SKM-1 treated with dmso at 0.1 percent for 144 hours (cell line): Measurements from ENCODE around the gene MALRD1.
"Not testable (repeated sequence)": the region's sequence is repeated elsewhere in the genome, so short reads cannot be mapped to it uniquely, and the experiment has no call there.

ENCODE experiments used
- DNase-seq: peaks from one replicate; lab custom pipeline; 2025; ENCODE audit not compliant: unreplicated experiment; lab: John Stamatoyannopoulos, UW

MALRD1 gene

GRCh38 chr10:19762026-19762425, 713.4 kb downstream of the MALRD1 start:
- no peak for DNase-seq

GRCh38 chr10:19764111-19764510, 715.5 kb downstream of the MALRD1 start:
- no peak for DNase-seq

DNA sequence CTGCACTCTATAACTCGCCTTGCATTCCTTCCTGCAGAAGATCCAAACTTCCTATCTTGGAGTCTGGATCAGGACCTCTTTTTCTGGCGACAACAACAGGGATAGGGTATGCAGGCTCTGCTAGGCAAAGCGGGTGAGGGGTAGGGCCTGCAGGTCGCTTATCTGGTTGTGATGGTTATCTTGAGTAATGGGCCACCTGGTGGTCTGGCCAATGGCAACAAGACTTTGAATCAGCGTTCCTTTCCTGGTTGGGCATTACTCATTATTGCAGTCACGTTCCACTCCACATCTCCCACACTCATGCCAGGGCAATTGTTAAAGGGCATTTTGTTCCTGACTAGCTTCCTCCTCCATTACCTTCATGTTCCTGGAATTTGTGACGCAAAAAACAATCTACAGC, 719.3 kb downstream of the MALRD1 start:
- DNase-seq = no peak

DNA sequence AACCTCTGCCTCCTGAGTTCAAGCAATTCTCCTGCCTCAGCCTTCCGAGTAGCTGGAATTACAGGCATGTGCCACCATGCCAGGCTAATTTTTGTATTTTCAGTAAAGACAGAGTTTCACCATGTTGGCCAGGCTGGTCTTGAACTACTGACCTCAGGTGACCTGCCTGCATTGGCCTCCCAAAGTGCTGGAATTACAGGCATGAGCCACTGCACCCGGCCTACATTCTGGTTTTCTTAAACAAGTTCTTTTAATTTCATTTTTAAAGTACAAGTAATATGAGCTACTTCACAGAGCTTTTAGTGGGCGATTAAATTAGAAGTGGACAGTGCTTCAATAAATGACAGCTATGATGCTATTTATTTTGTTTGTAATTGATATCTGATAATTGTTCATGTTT, 721.2 kb downstream of the MALRD1 start:
- DNase-seq = not testable (repeated sequence)

DNA sequence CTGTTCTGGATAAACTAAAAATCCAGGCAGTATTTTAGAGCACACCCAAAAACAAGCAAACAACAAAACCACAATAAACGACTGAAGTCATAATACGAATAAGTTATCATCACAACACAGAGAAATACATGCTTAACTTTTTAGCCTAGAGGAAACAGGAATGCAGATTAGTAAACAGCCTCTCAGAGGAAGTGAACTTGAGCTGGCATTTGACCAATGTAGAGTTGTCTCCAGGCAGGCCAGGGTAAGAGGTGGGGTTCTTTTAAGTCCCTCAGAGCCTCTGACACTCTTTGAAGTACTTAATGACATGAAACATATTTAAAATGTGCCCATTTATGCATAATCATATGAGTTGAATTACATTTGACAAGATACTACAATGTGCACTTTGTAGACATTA, 724.4 kb downstream of the MALRD1 start:
- DNase-seq = no peak

DNA sequence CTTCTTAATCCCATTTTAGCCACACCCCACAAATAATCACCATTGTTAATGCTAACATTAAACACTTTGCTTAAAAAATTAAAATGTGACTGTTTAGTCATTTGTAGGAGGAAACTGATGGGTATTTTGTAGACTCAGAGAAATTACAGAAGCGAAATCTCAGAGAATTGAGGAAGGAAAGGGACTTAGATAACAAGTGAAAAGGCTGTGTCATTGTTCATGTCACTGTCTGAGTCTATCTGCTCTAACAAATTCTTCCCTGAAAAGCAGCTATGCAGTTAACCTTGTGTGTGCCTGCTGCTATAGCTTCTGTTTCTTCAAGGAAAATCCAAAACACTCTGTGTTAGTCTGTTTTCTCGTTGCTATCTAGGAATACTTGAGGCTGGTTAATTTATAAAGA, 726.7 kb downstream of the MALRD1 start:
- DNase-seq = peak; percentile 67

GRCh38 chr10:19777806-19778205, 729.2 kb downstream of the MALRD1 start:
- no peak for DNase-seq

GRCh38 chr10:19778996-19779395, 730.4 kb downstream of the MALRD1 start:
- no peak for DNase-seq

GRCh38 chr10:19782430-19783089, 734.0 kb downstream of the MALRD1 start:
- no peak for DNase-seq

GRCh38 chr10:19783721-19784120, 735.1 kb downstream of the MALRD1 start:
- DNase-seq = no peak
